HEK293 (cell line): ENCODE data around the gene ITIH2.

Source experiments
- CTCF ChIA-PET: fragments of 350-600 bp; formaldehyde crosslinking; extraction: SDS; loops from one replicate; lab custom pipeline; 2021; ENCODE audit warnings: antibody characterized with exemption; lab: Yijun Ruan, JAX
- POLR2A ChIA-PET: fragments of 300-600 bp; formaldehyde crosslinking; extraction: SDS; loops from one replicate; lab custom pipeline; 2020; ENCODE audit warnings: antibody characterized with exemption, inconsistent platforms; lab: Yijun Ruan, JAX
- H3K27ac ChIP-seq: fragments of 200-500 bp; sonication (Bioruptor generic); 2 replicates; pipeline ENCODE4 v1.5.1; 2014; ENCODE audit warnings: low read depth, low read length, control low read depth, inconsistent platforms; ENCODE audit errors: extremely low read depth
- H3K36me3 ChIP-seq, 2 experiments: fragments of 200-500 bp in 1 of 2; sonication (Bioruptor generic) in 1 of 2; 1 replicate in 1 of 2; 2 replicates in 1 of 2; pipeline ENCODE4 v1.5.1; 2014 to 2017; ENCODE audit warnings: inconsistent platforms in 2 of 2, low read length in 2 of 2; ENCODE audit not compliant: control insufficient read depth in 2 of 2, insufficient read depth in 1 of 2
- H3K4me1 ChIP-seq: fragments of 200-500 bp; sonication (Bioruptor generic); 2 replicates; pipeline ENCODE4 v1.5.1; 2014; ENCODE audit warnings: mild to moderate bottlenecking, low read length, inconsistent platforms; ENCODE audit not compliant: control insufficient read depth, insufficient read depth
- H3K4me3 ChIP-seq: 2 replicates; pipeline ENCODE4 v1.5.1; 2011; ENCODE audit warnings: low read depth, mild to moderate bottlenecking, control low read depth, low read length, moderate library complexity
- H3K9me3 ChIP-seq: fragments of 200-500 bp; sonication (Bioruptor generic); 2 replicates; pipeline ENCODE4 v1.5.1; 2014; ENCODE audit warnings: low read depth, low read length, inconsistent platforms; ENCODE audit not compliant: control insufficient read depth, insufficient read depth
- HOXD13 ChIP-seq: sonication (generic); formaldehyde crosslinking; IDR thresholded peaks from 2 replicates; pipeline ENCODE4 v1.8.0; 2022; ENCODE audit warnings: missing genetic modification reagents, borderline replicate concordance
- IKZF3 ChIP-seq: fragments of 450-650 bp; IDR thresholded peaks from 2 replicates; pipeline ENCODE4 v1.5.0; 2018; ENCODE audit warnings: missing biosample characterization, mild to moderate bottlenecking, missing genetic modification characterization, moderate library complexity
- MEIS1 ChIP-seq: sonication (generic); formaldehyde crosslinking; IDR thresholded peaks from 2 replicates; pipeline ENCODE4 v1.8.1; 2022; ENCODE audit warnings: missing genetic modification reagents, mild to moderate bottlenecking, borderline replicate concordance
- SCRT2 ChIP-seq: fragments of 450-650 bp; formaldehyde crosslinking; IDR thresholded peaks from 2 replicates; pipeline ENCODE4 v1.5.1; 2016; ENCODE audit warnings: missing biosample characterization, missing genetic modification characterization
- ZBTB17 ChIP-seq: fragments of 450-650 bp; formaldehyde crosslinking; IDR thresholded peaks from 2 replicates; pipeline ENCODE4 v1.5.1; 2016; ENCODE audit warnings: missing biosample characterization, missing genetic modification characterization
- ZBTB8A ChIP-seq: fragments of 450-650 bp; formaldehyde crosslinking; IDR thresholded peaks from 2 replicates; pipeline ENCODE4 v1.5.1; 2016; ENCODE audit warnings: missing biosample characterization, missing genetic modification characterization
- ZNF132 ChIP-seq: fragments of 450-650 bp; formaldehyde crosslinking; IDR thresholded peaks from 2 replicates; pipeline ENCODE4 v1.5.1; 2017; ENCODE audit warnings: missing biosample characterization, missing genetic modification characterization, borderline replicate concordance
- ZNF138 ChIP-seq: fragments of 450-650 bp; formaldehyde crosslinking; IDR thresholded peaks from 2 replicates; pipeline ENCODE4 v1.5.1; 2016; ENCODE audit warnings: missing biosample characterization, missing genetic modification characterization, borderline replicate concordance
- ZNF155 ChIP-seq: fragments of 450-650 bp; formaldehyde crosslinking; IDR thresholded peaks from 2 replicates; pipeline ENCODE4 v1.5.1; 2016; ENCODE audit warnings: missing biosample characterization, missing genetic modification characterization
- ZNF2 ChIP-seq: fragments of 450-650 bp; formaldehyde crosslinking; IDR thresholded peaks from 2 replicates; pipeline ENCODE4 v1.5.1; 2016; ENCODE audit warnings: missing biosample characterization, missing genetic modification characterization
- ZNF223 ChIP-seq: fragments of 450-650 bp; formaldehyde crosslinking; IDR thresholded peaks from 2 replicates; pipeline ENCODE4 v1.5.1; 2016; ENCODE audit warnings: missing biosample characterization, missing genetic modification characterization
- ZNF248 ChIP-seq: fragments of 450-650 bp; formaldehyde crosslinking; IDR thresholded peaks from 2 replicates; pipeline ENCODE4 v1.5.1; 2017; ENCODE audit warnings: missing biosample characterization, missing genetic modification characterization
- ZNF544 ChIP-seq: fragments of 450-650 bp; formaldehyde crosslinking; IDR thresholded peaks from 2 replicates; pipeline ENCODE4 v1.5.0; 2017; ENCODE audit warnings: missing biosample characterization, missing genetic modification characterization
- ZNF555 ChIP-seq: fragments of 450-650 bp; formaldehyde crosslinking; conservative IDR thresholded peaks from 2 replicates; pipeline ENCODE4 v1.5.1; 2017; ENCODE audit warnings: missing biosample characterization, mild to moderate bottlenecking, missing genetic modification characterization, inconsistent platforms
- ZNF654 ChIP-seq: fragments of 450-650 bp; formaldehyde crosslinking; IDR thresholded peaks from 2 replicates; pipeline ENCODE4 v1.5.1; 2016; ENCODE audit warnings: low read depth, missing biosample characterization, missing genetic modification characterization
- ZNF843 ChIP-seq: fragments of 450-650 bp; formaldehyde crosslinking; IDR thresholded peaks from 2 replicates; pipeline ENCODE4 v1.5.1; 2016; ENCODE audit warnings: missing biosample characterization, missing genetic modification characterization
- TF ChIP-seq, protein P1 (sequence below): fragments of 450-650 bp; formaldehyde crosslinking; IDR thresholded peaks from 2 replicates; pipeline ENCODE4 v1.5.1; 2016; ENCODE audit warnings: missing biosample characterization, missing genetic modification characterization
- TF ChIP-seq, protein P2 (sequence below): fragments of 450-650 bp; formaldehyde crosslinking; IDR thresholded peaks from 2 replicates; pipeline ENCODE4 v1.5.1; 2016; ENCODE audit warnings: missing biosample characterization, missing genetic modification characterization
- TF ChIP-seq, protein P3 (sequence below): fragments of 450-650 bp; formaldehyde crosslinking; IDR thresholded peaks from 2 replicates; pipeline ENCODE4 v1.5.1; 2016; ENCODE audit warnings: missing biosample characterization, missing genetic modification characterization

ITIH2 gene

DNA sequence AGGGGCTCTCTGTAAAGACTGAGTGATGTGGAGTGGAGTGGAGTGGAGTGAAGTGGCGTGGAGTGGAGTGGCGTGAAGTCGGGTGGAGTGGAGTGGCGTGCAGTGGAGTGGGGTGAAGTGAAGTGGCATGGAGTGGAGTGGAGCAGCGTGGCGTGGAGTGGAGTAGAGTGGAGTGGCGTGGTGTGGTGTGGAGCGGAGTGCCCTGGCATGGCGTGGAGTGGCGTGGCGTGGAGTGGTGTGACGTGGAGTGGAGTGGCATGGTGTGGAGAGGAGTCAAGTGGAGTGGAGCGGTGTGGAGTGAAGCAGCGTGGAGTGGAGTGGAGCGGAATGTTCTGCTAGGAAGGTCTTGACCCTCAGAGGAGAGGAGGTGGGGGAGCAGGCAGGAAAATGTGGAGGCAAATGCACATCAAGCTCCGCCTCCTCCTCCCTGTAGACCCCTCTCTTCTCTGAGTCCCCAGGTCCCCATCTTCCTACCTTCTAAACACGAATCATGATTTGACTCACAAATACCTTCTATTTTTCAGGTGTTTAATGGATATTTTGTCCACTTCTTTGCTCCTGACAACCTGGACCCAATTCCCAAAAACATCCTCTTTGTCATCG is 19.9 kb downstream of the ITIH2 start:
- CTCF ChIA-PET = interaction anchor here (1.3 kb wide), 1 partner anchor 211 kb away, joined by 3 read pairs; no protein-coding TSS in a partner anchor
- no peak overlapping the region for H3K4me3 ChIP-seq

DNA sequence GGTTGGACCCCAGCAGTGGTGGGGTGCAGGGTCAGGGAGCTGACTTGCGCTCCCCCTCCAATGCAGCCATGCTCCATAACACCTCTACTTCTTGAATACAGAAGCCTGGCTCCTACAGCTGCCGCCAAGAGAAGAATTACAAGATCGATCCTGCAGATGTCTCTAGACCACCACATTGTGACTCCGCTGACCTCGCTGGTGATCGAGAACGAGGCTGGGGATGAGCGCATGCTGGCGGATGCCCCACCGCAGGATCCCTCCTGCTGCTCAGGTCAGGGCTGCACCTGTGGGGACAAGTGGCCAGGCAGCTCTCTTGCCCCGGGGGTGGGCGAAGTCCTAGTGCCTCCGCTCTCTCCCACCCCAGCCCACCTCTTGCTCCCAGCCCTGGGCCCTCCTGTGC is 31.7 kb downstream of the ITIH2 start:
- CTCF ChIA-PET = no interaction called here
- TF ChIP-seq ZNF223 (tag by site-specific recombination) = no peak
- TF ChIP-seq MEIS1 (CRISPR knock-in tag) = no peak
- TF ChIP-seq ZNF132 (tag by site-specific recombination) = no peak
- H3K4me1 ChIP-seq = no peaks in the 10 kb centered on the region

More for the DNA sequence above, 19.9 kb downstream of the ITIH2 start:
- Histone ChIP-seq H3K27ac (no peak overlapping the region), H3K4me1 (no peaks in the 10 kb centered on the region), H3K36me3 (no peaks in the 10 kb centered on the region), H3K9me3 (no peaks in the 10 kb centered on the region)
- POLR2A ChIA-PET = no interaction called here
- TF ChIP-seq ZNF138 (tag by site-specific recombination) (no peak), ZNF843 (tag by site-specific recombination) (no peak), ZNF155 (tag by site-specific recombination) (no peak), HOXD13 (CRISPR knock-in tag) (no peak), ZNF654 (no peak), ZNF555 (tag by site-specific recombination) (no peak), ZNF544 (no peak), SCRT2 (no peak), ZBTB17 (tag by site-specific recombination) (no peak), IKZF3 (tag by site-specific recombination) (no peak), ZNF2 (tag by site-specific recombination) (no peak), ZBTB8A (no peak), ZNF248 (tag by site-specific recombination) (no peak)
- TF ChIP-seq, protein P1, sequence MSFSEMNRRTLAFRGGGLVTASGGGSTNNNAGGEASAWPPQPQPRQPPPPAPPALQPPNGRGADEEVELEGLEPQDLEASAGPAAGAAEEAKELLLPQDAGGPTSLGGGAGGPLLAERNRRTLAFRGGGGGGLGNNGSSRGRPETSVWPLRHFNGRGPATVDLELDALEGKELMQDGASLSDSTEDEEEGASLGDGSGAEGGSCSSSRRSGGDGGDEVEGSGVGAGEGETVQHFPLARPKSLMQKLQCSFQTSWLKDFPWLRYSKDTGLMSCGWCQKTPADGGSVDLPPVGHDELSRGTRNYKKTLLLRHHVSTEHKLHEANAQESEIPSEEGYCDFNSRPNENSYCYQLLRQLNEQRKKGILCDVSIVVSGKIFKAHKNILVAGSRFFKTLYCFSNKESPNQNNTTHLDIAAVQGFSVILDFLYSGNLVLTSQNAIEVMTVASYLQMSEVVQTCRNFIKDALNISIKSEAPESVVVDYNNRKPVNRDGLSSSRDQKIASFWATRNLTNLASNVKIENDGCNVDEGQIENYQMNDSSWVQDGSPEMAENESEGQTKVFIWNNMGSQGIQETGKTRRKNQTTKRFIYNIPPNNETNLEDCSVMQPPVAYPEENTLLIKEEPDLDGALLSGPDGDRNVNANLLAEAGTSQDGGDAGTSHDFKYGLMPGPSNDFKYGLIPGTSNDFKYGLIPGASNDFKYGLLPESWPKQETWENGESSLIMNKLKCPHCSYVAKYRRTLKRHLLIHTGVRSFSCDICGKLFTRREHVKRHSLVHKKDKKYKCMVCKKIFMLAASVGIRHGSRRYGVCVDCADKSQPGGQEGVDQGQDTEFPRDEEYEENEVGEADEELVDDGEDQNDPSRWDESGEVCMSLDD (tag by site-specific recombination) = no peak
- TF ChIP-seq, protein P2, sequence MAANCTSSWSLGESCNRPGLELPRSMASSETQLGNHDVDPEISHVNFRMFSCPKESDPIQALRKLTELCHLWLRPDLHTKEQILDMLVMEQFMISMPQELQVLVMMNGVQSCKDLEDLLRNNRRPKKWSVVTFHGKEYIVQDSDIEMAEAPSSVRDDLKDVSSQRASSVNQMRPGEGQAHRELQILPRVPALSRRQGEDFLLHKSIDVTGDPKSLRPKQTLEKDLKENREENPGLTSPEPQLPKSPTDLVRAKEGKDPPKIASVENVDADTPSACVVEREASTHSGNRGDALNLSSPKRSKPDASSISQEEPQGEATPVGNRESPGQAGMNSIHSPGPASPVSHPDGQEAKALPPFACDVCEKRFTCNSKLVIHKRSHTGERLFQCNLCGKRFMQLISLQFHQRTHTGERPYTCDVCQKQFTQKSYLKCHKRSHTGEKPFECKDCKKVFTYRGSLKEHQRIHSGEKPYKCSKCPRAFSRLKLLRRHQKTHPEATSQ (tag by site-specific recombination) = no peak
- TF ChIP-seq, protein P3, sequence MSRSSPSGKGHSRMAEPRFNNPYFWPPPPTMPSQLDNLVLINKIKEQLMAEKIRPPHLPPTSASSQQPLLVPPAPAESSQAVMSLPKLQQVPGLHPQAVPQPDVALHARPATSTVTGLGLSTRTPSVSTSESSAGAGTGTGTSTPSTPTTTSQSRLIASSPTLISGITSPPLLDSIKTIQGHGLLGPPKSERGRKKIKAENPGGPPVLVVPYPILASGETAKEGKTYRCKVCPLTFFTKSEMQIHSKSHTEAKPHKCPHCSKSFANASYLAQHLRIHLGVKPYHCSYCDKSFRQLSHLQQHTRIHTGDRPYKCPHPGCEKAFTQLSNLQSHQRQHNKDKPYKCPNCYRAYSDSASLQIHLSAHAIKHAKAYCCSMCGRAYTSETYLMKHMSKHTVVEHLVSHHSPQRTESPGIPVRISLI (tag by site-specific recombination) = no peak

More for the DNA sequence above, 31.7 kb downstream of the ITIH2 start:
- Histone ChIP-seq H3K27ac (no peak overlapping the region), H3K4me3 (no peak overlapping the region), H3K36me3 (no peaks in the 10 kb centered on the region), H3K9me3 (no peaks in the 10 kb centered on the region)
- POLR2A ChIA-PET = no interaction called here
